ENCODE measurements around the gene PTPN4. TPM values are rescaled to one million over a fixed set of nuclear protein-coding genes. Genes with fewer than 3 reads are reported as not detected.
A peak's percentile ranks its signal among the peaks of the same experiment; 100 is the strongest.

PTPN4 gene
- total RNA-seq, 2 donors from 2014 or later = 52.6 to 69.8 TPM

DNA sequence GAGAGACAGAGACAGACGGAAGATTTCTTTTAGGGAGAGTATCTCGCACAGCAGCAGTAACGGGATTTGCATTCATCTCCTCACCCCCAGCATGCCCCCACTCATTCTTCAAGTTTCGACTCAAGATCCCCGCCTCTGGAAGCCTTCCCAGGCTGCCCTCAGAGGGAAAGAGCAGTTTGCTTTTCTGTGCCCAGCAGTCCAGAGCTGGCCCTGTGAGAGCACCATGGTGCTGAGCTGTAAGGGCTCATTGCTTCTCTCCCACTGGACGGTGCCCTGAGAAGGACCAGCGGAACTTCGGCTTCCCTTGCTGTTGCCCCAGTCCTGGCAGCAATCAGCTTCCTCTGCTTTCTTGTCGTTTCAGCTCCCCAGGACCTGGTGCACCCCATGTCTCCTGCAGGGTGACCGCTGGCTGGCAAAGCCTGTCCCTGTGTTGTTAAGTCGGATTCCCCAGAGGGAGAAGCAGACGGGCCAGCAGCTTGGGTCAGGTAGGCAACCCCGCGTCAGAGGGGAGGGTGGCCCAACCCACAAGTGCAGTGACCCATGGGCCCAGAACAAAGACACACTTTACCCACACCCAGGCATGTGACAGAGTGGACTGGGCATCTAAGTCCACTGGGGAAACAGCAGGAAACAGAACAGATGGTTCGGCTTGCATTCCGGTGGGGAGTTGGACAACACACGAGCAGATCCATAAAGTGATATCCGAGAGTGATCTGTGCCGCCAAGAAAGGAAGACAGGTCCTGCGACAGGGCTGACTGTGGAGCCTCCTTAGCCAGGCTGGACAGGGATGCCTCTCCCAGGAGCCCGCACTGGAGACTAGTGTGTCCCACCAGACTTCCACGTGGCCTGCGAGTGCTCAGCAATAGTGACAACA lies 44.1 kb upstream of the PTPN4 start:
- Histone ChIP-seq H3K27me3 (ENCODE audit: control insufficient read depth, insufficient read depth, low read length, poor library complexity, severe bottlenecking) (no peaks in the 10 kb centered on the region), H3K9me3 (ENCODE audit: control insufficient read depth, low read length) (no peaks in the 10 kb centered on the region), H3K36me3 (ENCODE audit: control insufficient read depth, insufficient read depth, low read length) (no peaks in the 10 kb centered on the region), H3K4me3 (ENCODE audit: low read length) (no peak overlapping the region), H3K27ac (ENCODE audit: low read depth, low read length) (no peak overlapping the region), H3K9ac (ENCODE audit: extremely low read depth, low read length, poor library complexity, severe bottlenecking) (no peak overlapping the region), H3K4me1 (ENCODE audit: control insufficient read depth, insufficient read depth, low read length) (no peaks in the 10 kb centered on the region)
- WGBS, 2 experiments (ENCODE audit: insufficient coverage in 1 of 2, insufficient read length in 1 of 2) = 88 to 93% methylated on average over 11 to 23 of the region's 23 CpGs
- TF ChIP-seq, protein P1, sequence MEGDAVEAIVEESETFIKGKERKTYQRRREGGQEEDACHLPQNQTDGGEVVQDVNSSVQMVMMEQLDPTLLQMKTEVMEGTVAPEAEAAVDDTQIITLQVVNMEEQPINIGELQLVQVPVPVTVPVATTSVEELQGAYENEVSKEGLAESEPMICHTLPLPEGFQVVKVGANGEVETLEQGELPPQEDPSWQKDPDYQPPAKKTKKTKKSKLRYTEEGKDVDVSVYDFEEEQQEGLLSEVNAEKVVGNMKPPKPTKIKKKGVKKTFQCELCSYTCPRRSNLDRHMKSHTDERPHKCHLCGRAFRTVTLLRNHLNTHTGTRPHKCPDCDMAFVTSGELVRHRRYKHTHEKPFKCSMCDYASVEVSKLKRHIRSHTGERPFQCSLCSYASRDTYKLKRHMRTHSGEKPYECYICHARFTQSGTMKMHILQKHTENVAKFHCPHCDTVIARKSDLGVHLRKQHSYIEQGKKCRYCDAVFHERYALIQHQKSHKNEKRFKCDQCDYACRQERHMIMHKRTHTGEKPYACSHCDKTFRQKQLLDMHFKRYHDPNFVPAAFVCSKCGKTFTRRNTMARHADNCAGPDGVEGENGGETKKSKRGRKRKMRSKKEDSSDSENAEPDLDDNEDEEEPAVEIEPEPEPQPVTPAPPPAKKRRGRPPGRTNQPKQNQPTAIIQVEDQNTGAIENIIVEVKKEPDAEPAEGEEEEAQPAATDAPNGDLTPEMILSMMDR (conservative IDR thresholded peaks at IDR 0.05) = no peak
- H3K27me3 Mint-ChIP-seq (ENCODE audit: insufficient read depth) = peaks cover 2% of the 10 kb centered on the region
- no peaks in the 10 kb centered on the region for H3K36me3 Mint-ChIP-seq (ENCODE audit: low read depth)
- no peak overlapping the region for H3K4me3 Mint-ChIP-seq
- H3K9me3 Mint-ChIP-seq = no peaks in the 10 kb centered on the region
- no peaks in the 10 kb centered on the region for H3K4me1 Mint-ChIP-seq
- DNase-seq = peak; percentile 37
- no peak overlapping the region for H3K27ac Mint-ChIP-seq

DNA sequence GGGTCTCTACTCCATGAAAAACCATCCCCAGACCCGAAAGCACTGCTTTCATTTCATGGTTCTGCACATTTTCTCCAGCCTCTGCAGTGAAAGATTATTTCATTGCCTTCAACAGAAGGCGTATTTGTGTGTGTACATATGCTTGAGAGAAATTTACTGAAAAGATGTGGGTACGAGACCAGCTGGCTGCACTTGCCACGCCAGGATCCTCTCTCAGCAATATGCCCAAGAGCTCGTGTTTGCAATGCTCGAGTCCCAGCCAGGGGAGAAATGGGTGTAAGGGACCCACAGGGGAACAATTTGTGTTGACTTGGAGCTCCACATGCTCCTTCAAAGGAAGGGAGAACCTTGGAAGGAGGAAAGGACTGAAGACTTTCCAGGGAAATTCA lies 43.4 kb upstream of the PTPN4 start:
- Histone ChIP-seq H3K27me3 (ENCODE audit: control insufficient read depth, insufficient read depth, low read length, poor library complexity, severe bottlenecking) (no peaks in the 10 kb centered on the region), H3K9ac (ENCODE audit: extremely low read depth, low read length, poor library complexity, severe bottlenecking) (no peak overlapping the region), H3K4me3 (ENCODE audit: low read length) (no peak overlapping the region), H3K9me3 (ENCODE audit: control insufficient read depth, low read length) (no peaks in the 10 kb centered on the region), H3K27ac (ENCODE audit: low read depth, low read length) (no peak overlapping the region), H3K36me3 (ENCODE audit: control insufficient read depth, insufficient read depth, low read length) (no peaks in the 10 kb centered on the region), H3K4me1 (ENCODE audit: control insufficient read depth, insufficient read depth, low read length) (no peaks in the 10 kb centered on the region)
- no peaks in the 10 kb centered on the region for H3K4me1 Mint-ChIP-seq
- H3K27me3 Mint-ChIP-seq (ENCODE audit: insufficient read depth) = no peaks in the 10 kb centered on the region
- no peaks in the 10 kb centered on the region for H3K36me3 Mint-ChIP-seq (ENCODE audit: low read depth)
- no peak overlapping the region for H3K4me3 Mint-ChIP-seq
- 88 to 89% methylated on average over 5 to 6 of the region's 6 CpGs for WGBS, 2 experiments (ENCODE audit: insufficient coverage in 1 of 2, insufficient read length in 1 of 2)
- H3K27ac Mint-ChIP-seq = no peak overlapping the region
- peaks cover 4% of the 10 kb centered on the region for H3K9me3 Mint-ChIP-seq
- no peak for DNase-seq
- TF ChIP-seq, protein P1 (conservative IDR thresholded peaks at IDR 0.05) = no peak

DNA sequence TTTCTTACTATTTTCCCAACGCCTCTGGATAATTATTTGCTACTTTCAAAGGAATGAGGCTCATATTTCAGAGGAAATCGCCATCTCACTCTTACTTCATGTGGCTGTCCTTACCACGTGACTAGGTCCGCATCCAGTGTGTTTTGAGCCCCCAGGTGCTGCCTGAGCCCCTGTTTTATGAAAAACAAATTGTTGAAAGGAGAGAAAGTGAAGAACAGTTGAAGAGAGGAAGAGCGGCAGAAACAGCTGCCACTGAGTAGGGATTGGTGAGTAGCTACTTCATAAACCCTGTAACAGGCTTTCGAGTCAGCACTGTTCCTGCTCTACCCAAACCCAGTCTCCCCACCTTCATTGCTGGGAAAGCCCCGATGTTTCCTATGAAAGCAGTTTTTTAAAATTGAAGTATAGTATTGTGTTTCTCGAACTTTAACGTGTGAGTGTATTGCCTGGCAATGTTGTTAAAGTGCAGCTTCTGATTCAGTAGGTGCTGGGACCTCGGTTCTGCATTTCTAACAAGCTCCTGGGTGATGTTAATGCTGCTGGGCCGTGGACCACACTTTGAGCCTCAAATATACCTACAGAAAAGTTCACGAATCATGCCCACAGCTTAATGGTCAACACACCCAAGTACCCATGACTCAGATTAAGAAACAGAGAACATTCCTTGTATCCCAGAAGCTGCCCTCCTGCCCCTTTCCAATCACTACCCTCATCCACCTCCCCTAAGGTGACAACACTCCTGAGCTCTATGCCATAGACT lies 41.0 kb upstream of the PTPN4 start:
- Mint-ChIP-seq H3K27ac (no peak overlapping the region), H3K27me3 (ENCODE audit: insufficient read depth) (no peaks in the 10 kb centered on the region), H3K4me3 (no peak overlapping the region), H3K9me3 (peaks cover 4% of the 10 kb centered on the region), H3K4me1 (no peaks in the 10 kb centered on the region), H3K36me3 (ENCODE audit: low read depth) (no peaks in the 10 kb centered on the region)
- 88% methylated on average over 8 to 12 of the region's 12 CpGs for WGBS, 2 experiments (ENCODE audit: insufficient coverage in 1 of 2, insufficient read length in 1 of 2)
- Histone ChIP-seq H3K9ac (ENCODE audit: extremely low read depth, low read length, poor library complexity, severe bottlenecking) (no peak overlapping the region), H3K27me3 (ENCODE audit: control insufficient read depth, insufficient read depth, low read length, poor library complexity, severe bottlenecking) (no peaks in the 10 kb centered on the region), H3K4me1 (ENCODE audit: control insufficient read depth, insufficient read depth, low read length) (no peaks in the 10 kb centered on the region), H3K27ac (ENCODE audit: low read depth, low read length) (no peak overlapping the region), H3K9me3 (ENCODE audit: control insufficient read depth, low read length) (no peaks in the 10 kb centered on the region), H3K36me3 (ENCODE audit: control insufficient read depth, insufficient read depth, low read length) (no peaks in the 10 kb centered on the region), H3K4me3 (ENCODE audit: low read length) (no peak overlapping the region)
- TF ChIP-seq, protein P1 (conservative IDR thresholded peaks at IDR 0.05) = no peak
- DNase-seq = no peak

Measured in endodermal cell (in vitro differentiated cells).